Measurements from ENCODE around the gene PREX1.

PREX1 gene

GRCh38 chr20:48577557-48577956, 250.2 kb downstream of the PREX1 start:
- DNase-seq (ENCODE audit: low read depth), result no peak

- DNase-seq (ENCODE audit: low read depth), result no peak
Observed at GRCh38 chr20:48574383-48574782, 253.4 kb downstream of the PREX1 start.
